ENCODE measurements around the gene TIMM29.

DNA sequence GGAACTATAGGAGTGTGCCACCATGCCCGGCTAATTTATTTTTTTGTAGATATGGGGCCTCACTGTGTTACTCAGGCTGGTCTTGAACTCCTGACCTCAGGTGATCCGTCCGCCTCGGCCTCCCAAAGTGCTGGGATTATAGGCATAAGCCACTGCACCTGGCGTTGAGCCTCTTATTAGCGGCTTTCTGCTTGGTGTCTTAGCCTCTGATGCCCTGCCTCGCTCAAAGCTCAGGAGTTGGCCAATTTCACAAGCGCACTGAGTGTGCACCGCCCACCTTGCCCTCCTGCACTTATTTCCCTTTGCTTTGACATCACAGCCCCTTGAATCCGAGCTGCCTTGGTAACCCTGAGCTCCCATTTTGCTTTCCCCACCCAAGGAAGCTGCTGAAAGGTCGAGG lies 10.3 kb upstream of the TIMM29 start:
- TF ChIP-seq POLR2A (IDR thresholded peaks at IDR 0.05) (no peak), POLR2AphosphoS5 (IDR thresholded peaks at IDR 0.05) (no peak)
- TF ChIP-seq, protein P1, sequence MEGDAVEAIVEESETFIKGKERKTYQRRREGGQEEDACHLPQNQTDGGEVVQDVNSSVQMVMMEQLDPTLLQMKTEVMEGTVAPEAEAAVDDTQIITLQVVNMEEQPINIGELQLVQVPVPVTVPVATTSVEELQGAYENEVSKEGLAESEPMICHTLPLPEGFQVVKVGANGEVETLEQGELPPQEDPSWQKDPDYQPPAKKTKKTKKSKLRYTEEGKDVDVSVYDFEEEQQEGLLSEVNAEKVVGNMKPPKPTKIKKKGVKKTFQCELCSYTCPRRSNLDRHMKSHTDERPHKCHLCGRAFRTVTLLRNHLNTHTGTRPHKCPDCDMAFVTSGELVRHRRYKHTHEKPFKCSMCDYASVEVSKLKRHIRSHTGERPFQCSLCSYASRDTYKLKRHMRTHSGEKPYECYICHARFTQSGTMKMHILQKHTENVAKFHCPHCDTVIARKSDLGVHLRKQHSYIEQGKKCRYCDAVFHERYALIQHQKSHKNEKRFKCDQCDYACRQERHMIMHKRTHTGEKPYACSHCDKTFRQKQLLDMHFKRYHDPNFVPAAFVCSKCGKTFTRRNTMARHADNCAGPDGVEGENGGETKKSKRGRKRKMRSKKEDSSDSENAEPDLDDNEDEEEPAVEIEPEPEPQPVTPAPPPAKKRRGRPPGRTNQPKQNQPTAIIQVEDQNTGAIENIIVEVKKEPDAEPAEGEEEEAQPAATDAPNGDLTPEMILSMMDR (IDR thresholded peaks at IDR 0.05) = no peak
